ENCODE data around the gene ATP2A1. TPM values are rescaled to one million over a fixed set of nuclear protein-coding genes. Genes with fewer than 3 reads are reported as not detected.

Gene ATP2A1
- total and polyA plus RNA-seq, 2 of the 4 experiments (the other 2 are of a cell fraction) = under 0.01 to 0.63 TPM

GRCh38 chr16:28891964-28892890 lies 13.9 kb downstream of the ATP2A1 start:
- Histone ChIP-seq H3K4me2 (ENCODE audit: low read depth, low read length) (no peak overlapping the region), H4K5ac (ENCODE audit: low read depth, low read length) (no peak overlapping the region), H2AK5ac (ENCODE audit: low read depth, low read length) (no peak overlapping the region), H3K9ac (ENCODE audit: low read depth, low read length) (no peak overlapping the region), H3K4ac (ENCODE audit: low read depth, low read length) (no peak overlapping the region), H3K79me1 (ENCODE audit: low read depth in 1 of 2, low read length in 2 of 2) (no peaks in the 10 kb centered on the region), H2AK9ac (replicated peaks; ENCODE audit: low read depth, low read length, poor library complexity) (no peak overlapping the region), H3K18ac (ENCODE audit: low read depth, low read length) (no peak overlapping the region), H3K27me3 (ENCODE audit: control insufficient read depth, insufficient read depth, low read length) (no peaks in the 10 kb centered on the region), H3K23ac (ENCODE audit: low read depth, low read length) (no peak overlapping the region), H4K8ac (ENCODE audit: low read depth in 2 of 2, low read length in 2 of 2) (no peak overlapping the region), H2BK15ac (ENCODE audit: low read depth, low read length) (no peak overlapping the region), H3K9me1 (ENCODE audit: insufficient read depth, low read length) (no peaks in the 10 kb centered on the region), H3K9me3 (ENCODE audit: control insufficient read depth, insufficient read depth, low read length) (no peaks in the 10 kb centered on the region), H2BK5ac (ENCODE audit: low read depth, low read length, poor library complexity, severe bottlenecking) (no peak overlapping the region), H3K27ac (ENCODE audit: insufficient read depth, low read length) (no peak overlapping the region), H2BK20ac (ENCODE audit: low read depth, low read length) (no peak overlapping the region), H2AFZ (replicated peaks; ENCODE audit: low read length, poor library complexity) (no peak overlapping the region), H2BK120ac (ENCODE audit: low read depth, low read length) (no peak overlapping the region), H4K20me1 (ENCODE audit: insufficient read depth, low read length) (no peaks in the 10 kb centered on the region), H3K4me3 (ENCODE audit: insufficient read depth, low read depth, low read length) (no peak overlapping the region), H3K36me3 (ENCODE audit: control insufficient read depth, insufficient read depth, low read length) (no peaks in the 10 kb centered on the region), H3K14ac (replicated peaks; ENCODE audit: low read depth, low read length) (no peak overlapping the region), H4K91ac (ENCODE audit: insufficient read depth, low read depth, low read length) (no peak overlapping the region), H3K4me1 (ENCODE audit: control insufficient read depth, insufficient read depth, low read length) (no peaks in the 10 kb centered on the region), H3K56ac (ENCODE audit: extremely low read depth, insufficient read depth, low read length) (no peak overlapping the region)
- in situ Hi-C loops (cut with MboI; ENCODE audit: low sequenced_read_pairs) (no loop called here), dilution Hi-C loops (cut with HindIII; ENCODE audit: low sequenced_read_pairs, unreplicated experiment) (no loop called here), intact Hi-C loops (cut with micrococcal nuclease) (no loop called here)
- no TSS peak for BruUV-seq (replicated peaks)
- TF ChIP-seq USF2 (IDR thresholded peaks at IDR 0.05; ENCODE audit: low read depth, low read length) (no peak), CEBPB (IDR thresholded peaks at IDR 0.05; ENCODE audit: low read depth, low read length) (0 out of 2 replicates have a peak, but pooled peaks have one; percentile 13), SMC3 (IDR thresholded peaks at IDR 0.05; ENCODE audit: low read depth, low read length) (no peak), FOS (IDR thresholded peaks at IDR 0.05; ENCODE audit: low read depth, low read length) (no peak), MAZ (IDR thresholded peaks at IDR 0.05; ENCODE audit: borderline replicate concordance, low read depth, low read length) (no peak), CHD1 (IDR thresholded peaks at IDR 0.05; ENCODE audit: low read depth, low read length) (no peak), RFX5 (IDR thresholded peaks at IDR 0.05; ENCODE audit: low read depth, low read length) (no peak)
- TF ChIP-seq, protein P1, sequence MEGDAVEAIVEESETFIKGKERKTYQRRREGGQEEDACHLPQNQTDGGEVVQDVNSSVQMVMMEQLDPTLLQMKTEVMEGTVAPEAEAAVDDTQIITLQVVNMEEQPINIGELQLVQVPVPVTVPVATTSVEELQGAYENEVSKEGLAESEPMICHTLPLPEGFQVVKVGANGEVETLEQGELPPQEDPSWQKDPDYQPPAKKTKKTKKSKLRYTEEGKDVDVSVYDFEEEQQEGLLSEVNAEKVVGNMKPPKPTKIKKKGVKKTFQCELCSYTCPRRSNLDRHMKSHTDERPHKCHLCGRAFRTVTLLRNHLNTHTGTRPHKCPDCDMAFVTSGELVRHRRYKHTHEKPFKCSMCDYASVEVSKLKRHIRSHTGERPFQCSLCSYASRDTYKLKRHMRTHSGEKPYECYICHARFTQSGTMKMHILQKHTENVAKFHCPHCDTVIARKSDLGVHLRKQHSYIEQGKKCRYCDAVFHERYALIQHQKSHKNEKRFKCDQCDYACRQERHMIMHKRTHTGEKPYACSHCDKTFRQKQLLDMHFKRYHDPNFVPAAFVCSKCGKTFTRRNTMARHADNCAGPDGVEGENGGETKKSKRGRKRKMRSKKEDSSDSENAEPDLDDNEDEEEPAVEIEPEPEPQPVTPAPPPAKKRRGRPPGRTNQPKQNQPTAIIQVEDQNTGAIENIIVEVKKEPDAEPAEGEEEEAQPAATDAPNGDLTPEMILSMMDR (conservative IDR thresholded peaks at IDR 0.05; ENCODE audit: low read depth, low read length) = no peak
- WGBS, 2 experiments (ENCODE audit: extremely low coverage in 2 of 2, insufficient read length in 1 of 2) = 70% methylated on average over 7 of the region's 14 CpGs; no CpG with 5 or more reads in 1 of the 2 experiments
- ATAC-seq (ENCODE audit: low read depth) (no peak), DNase-seq (no peak)
- ChIA-PET CTCF (no interaction called here), POLR2A (ENCODE audit: unreplicated experiment) (no interaction called here)
